Limb (tissue), 2 donors: ENCODE data around the gene ITGB1BP1.

ENCODE experiments used
- DNase-seq, 2 donors: peaks; one replicate each; pipeline ENCODE4 v3.0.0-alpha.2; 2016; ENCODE audit errors: extremely low spot score in 2 of 2

Gene ITGB1BP1

DNA sequence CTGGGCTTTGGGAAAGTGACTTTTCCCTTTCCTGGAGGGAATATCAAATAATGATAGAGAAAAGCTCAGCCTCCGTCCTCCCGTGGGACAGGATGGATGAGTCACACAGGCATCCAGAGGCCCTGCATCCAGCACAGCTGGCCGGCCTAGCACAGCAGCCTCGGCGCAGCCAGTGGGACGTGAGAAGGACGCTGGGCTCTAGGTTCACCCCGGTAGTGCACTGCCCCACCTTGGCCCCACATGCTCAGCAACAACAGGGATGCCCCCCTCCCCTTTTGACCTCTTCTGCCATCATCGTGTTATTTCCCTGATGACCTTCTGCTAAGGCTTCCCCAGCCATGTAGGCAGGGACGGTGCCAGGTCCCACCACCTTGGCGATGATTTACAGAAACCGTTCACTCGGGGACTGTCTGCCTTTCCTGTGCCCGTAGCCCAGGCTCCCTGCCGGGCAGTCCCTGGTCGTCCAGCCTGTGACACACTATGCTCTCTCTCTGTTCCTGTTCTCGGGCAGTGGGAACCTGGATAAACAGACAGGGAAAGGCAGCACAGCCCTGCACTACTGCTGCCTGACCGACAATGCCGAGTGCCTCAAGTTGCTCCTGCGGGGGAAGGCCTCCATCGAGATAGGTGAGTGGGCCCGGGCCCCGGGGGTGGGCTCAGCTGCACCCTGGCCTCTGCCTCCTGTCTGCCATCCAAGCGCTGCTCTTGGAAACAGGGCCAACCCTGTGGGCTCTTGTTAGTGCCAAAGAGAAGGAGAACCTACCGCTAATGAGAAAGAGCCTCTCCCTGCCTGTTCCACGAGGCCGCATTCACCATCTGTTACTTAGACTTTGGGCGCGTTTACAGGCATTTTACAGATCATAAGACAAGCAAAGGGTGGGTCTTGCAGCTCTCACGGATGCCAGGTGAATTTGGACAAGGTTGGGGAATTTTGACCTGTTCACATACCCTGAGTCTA is 44.6 kb downstream of the ITGB1BP1 start:
- no peak for DNase-seq

- DNase-seq: no peak
These were observed 45.7 kb downstream of the ITGB1BP1 start for GRCh38 chr2:9377461-9378097.

DNA sequence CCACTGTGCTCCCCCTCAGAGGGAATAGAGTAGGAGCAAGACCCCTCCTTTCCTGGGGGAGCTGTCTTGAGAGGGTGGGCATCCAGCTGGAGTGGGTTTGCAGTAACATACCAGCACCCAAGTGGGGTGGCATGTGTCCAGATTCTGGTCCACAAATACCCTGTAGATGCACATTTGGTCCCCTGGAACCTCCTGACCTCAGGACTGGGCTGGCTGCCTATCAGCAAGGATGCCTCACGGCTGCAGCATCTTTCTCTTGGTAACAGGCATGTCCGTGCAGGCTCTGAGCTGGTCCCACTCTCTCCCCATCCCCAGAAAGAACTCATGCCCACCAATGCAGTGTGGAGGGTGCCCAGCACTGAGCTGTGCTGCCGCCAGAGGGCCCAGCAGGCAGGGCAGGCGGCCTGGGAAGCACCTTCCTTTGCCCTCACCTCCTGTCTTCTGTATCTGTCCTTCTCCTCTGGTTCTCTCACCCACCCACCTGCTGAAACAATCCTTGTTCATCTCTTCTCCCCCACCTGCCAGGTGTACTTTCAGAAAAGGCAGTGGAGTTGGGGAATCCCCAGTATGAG is 47.4 kb downstream of the ITGB1BP1 start:
- DNase-seq: no peak

- no peak for DNase-seq
These were observed 49.1 kb downstream of the ITGB1BP1 start for GRCh38 chr2:9374071-9374730.

DNA sequence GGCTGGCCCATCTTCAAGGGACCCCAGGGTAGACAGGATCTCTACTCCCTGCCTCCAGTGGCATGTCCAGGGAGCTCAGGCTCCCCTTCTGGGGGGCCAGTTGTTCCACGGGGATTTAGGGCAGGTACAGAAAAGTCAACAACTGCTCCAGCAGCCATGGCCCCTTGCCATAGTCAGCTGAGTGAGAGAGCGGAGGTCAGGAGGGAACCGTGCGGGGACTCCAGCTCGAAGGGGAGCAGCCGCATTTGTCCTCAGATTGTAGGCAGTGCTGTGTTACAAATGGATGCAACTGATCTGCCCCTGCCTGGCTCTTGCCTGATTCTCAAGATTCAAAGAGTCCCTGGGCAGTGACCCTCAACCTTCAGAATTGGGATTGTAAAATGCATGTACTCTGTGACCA is 49.9 kb downstream of the ITGB1BP1 start:
- no peak for DNase-seq

- no peak for DNase-seq
These were observed 50.3 kb downstream of the ITGB1BP1 start for GRCh38 chr2:9373047-9373446.

DNA sequence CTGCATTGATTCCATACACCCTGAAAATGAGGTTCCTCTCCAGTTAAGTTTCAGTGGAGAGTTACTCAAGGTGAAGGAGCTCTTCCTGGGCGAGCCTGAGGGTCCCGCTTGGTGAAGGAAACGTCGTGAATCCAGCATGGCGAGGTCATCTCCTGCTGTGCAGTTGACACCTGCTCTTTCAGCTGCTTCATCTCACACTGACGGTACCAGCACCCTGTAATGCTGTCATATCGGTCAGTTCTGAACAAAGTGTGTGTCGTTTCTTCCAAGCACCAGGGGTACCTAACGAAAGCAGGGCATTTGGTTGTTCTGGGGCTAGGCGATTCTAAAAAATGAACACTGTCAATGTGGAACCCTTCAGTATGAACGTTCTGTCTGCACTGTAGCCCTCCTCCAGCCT is 52.6 kb downstream of the ITGB1BP1 start:
- no peak for DNase-seq

DNA sequence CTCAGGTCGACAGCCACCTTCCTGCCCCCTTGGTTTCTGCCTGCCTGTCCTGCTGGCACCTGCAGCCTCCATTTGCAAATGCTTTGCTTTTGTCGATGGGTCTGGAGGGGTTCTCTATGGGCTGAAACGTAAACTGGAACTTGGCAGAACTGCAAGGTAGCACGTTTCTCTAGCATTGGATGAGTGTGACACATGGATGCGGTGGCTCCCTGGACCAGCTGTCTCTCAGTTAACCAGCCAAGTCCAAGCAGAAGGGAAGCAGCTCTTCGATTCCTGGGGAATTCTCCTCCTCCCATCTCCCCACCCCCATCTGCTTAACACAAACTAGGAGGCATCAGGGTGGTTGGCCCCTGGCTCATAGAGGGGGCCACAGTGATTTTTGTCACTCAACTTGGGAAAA is 57.3 kb downstream of the ITGB1BP1 start:
- no peak for DNase-seq

DNA sequence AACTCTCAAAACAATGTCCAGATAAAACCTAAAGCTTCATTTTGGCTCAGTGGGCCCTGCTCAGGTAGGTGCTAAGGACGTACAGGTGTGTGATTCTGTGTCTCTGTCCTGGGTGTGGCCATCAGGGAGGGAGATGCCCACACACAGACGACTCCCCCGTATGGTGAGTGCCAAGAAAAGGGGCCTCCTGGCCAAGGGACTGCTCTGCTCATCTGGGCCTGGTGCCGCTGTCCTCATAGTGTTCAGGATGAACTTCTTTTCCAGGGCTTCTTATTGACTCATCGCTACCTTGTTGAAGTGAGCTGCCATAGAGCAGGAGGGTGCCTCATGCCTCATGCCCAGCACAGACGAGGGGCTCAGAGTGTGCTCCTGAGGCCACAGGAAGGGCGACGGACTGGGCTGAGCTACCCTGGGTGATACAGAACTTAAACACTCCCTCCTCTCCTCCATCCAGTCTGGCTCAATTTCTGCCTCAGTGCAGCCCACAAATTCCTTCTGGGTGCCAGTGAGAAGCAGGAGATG is 57.8 kb downstream of the ITGB1BP1 start:
- DNase-seq: no peak

DNA sequence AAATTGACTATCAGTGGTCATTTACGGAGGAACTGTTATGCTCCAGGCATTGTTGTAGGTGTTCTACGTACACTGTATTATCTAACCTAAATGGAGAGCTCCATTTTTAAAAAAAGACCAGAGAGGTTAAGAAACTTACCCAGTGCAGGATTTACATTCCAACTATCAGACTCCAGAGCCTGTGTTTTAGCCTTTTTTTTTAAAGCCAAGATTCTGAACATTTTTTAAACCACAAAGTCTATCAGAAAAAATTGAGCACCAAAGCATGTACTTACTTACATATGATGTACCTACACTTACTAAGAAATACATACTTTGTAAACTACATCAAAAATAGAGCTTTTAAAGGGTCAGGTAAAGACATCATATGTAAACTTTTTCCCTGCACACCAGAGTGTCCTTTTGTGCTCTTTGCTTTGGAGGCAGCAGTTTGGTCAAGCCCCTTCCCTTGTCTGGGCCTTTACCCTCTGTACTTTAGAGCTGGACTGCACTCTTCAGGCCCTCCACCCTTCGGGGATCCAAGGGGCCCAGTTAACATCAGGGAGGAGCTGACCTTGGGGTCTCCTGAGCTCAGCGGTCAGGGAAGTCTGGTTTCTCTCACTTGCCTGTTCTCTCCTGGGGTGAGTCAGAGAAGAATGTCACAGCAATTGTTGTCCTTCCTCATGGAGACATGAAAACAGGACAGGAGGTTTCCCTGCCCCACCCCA is 58.4 kb downstream of the ITGB1BP1 start:
- DNase-seq: no peak

DNA sequence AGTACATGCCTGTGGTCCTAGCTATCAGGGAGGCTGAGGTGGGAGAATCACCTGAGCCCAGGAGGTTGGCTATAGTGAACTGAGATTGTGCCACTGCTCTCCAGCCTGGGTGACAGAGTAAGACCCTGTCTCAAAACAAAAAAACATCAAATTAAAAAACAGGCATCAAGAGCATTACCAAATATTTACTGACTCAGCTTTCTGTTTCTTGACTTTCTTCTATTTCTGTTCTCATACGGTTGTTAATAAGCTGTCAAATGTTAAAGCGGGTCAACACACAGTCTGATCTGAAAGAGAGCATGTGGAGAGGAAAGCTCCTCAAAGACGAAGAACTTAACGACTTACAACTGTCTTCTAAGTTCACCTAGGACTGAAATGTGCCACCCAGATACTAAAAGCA is 59.0 kb downstream of the ITGB1BP1 start:
- DNase-seq: no peak

DNA sequence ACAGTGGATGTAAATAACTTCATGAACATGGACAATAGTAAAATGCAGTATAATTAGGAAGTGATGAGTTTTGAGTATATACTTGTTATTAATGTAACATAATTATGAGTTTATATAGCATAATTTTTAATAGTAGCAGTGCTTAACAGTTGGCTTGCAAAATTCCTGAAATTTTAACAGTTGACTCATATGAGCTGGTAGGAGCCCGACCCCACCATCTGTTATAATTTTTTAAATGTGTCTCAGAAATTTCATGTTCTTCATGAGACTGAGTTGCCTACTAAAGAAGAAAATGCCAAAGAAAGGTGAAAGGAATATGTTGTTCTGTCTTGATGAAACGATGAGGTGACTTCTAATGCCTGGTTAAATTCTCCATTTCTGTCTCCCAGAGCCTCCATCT is 62.6 kb downstream of the ITGB1BP1 start:
- no peak for DNase-seq

DNA sequence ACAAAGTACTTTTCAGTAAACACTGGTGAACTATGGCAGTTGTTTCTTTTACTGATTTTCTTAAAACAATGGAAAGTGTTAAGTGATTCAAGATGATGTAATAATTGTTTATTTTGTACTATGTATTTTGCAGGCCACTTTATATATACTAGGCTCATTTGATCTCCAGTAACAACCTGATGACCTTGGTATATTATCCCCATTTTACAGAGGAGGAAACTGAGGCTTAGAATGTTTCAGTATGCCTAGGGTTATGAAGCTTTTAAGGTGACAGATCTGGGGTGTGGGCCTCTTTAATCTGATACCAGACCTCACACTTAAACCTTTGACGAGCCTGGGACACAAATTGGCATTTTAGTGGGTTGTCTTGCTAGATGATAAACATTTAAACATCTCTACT is 63.2 kb downstream of the ITGB1BP1 start:
- DNase-seq: no peak

- DNase-seq: no peak
These were observed 63.9 kb downstream of the ITGB1BP1 start for GRCh38 chr2:9359463-9359862.

- DNase-seq: no peak
These were observed 64.5 kb downstream of the ITGB1BP1 start for GRCh38 chr2:9358846-9359245.

DNA sequence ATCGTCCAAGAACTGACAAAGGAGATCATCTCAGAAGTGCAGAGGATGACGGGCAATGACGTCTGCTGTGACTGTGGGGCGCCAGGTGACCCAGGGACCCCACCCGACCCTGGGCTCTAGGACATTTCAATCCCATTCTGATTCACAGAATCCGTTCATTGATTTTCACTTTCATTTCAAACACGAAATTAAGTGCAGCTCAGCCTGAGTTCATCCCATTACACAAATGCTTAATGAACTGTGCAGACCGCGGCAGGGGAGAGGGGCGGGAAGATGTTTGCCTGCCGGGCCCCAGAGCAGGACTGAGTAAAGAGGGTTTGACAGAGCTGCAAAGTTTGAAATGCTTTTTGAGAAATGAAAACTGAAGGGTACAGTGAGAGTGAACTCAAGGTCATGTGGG is 67.1 kb downstream of the ITGB1BP1 start:
- no peak for DNase-seq

GRCh38 chr2:9355716-9356115 is 67.6 kb downstream of the ITGB1BP1 start:
- DNase-seq: no peak

GRCh38 chr2:9355270-9355669 is 68.1 kb downstream of the ITGB1BP1 start:
- DNase-seq: no peak

DNA sequence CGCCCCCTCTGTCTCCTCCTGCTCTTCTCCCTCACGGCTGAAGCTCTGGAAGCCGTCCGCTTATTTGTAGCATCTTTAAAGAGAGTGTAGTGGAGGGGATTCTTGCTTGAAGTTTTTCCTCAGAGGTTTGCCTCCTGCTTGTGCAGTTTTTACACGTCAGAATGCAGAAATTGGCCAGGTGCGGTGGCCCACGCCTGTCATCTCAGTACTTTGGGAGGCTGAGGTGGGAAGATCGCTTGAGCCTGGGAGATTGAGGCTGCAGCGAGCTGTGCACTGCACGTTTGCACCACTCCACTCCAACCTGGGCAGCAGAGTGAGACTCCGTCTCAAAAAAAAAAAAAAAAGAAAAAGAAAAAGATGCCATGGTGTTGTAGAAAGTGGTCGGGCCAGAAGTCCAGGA is 69.0 kb downstream of the ITGB1BP1 start:
- no peak for DNase-seq
